Esophagus squamous epithelium (tissue), 4 donors: ENCODE results near the gene SLC35F6.

ENCODE experiments used
- CTCF ChIP-seq, 6 experiments: fragments of 450-650 bp in 4 of 6; fragments of 200-600 bp in 2 of 6; sonication (generic) in 2 of 6; IDR thresholded peaks; one replicate each; pipeline ENCODE4 v1.5.1; 2016 to 2019; ENCODE audit warnings: antibody characterized with exemption in 6 of 6, mild to moderate bottlenecking in 4 of 6, moderate library complexity in 4 of 6
- POLR2A ChIP-seq, 4 donors: fragments of 450-650 bp; IDR thresholded peaks; one replicate each; pipeline ENCODE4 v1.6.1; 2017; ENCODE audit warnings: antibody characterized with exemption in 4 of 4, mild to moderate bottlenecking in 4 of 4, moderate library complexity in 3 of 4

DNA sequence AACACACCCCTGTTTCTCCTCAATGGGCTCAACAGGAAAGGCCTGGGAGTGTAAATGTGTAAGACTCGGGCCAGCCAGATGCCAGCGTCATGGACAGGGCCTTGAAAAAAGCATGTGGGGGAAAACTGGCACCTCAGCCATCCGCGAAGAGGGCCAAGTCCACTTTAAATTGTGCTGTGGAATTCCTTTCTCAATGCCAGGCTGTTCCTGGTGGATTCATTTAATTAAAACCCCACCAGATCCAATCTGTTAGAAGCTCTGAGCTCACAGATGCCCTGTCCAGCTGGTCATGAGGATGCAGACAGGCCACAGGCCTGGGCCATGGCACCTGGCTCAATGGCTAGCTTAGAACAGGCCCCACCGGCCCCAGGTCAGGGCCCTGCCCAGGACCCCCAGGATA is 46.7 kb upstream of the SLC35F6 start:
- no peak for TF ChIP-seq CTCF (IDR thresholded peaks at IDR 0.05)
- no peak for TF ChIP-seq POLR2A (IDR thresholded peaks at IDR 0.05)
